ENCODE results near the gene APOL6.
"Not testable (repeated sequence)": the region's sequence is repeated elsewhere in the genome, so short reads cannot be mapped to it uniquely, and the experiment has no call there.

GRCh38 chr22:35666699-35667098, 18.5 kb downstream of the APOL6 start:
- TF ChIP-seq POLR2A, EP300, CTCF, POLR2AphosphoS5 (IDR thresholded peaks at IDR 0.05): not testable (repeated sequence)

Measured in suprapubic skin (tissue), 4 donors.